Transverse colon (tissue), 4 donors: Measurements from ENCODE around the gene HS1BP3.

Source experiments
- CTCF ChIP-seq, 5 experiments: fragments of 200-600 bp in 3 of 5; fragments of 450-650 bp in 2 of 5; sonication (generic) in 3 of 5; IDR thresholded peaks; 1 replicate in 2 of 5; 2 replicates in 3 of 5; pipeline ENCODE4 v1.5.1; 2016 to 2017; ENCODE audit warnings: antibody characterized with exemption in 5 of 5, inconsistent platforms in 3 of 5, mild to moderate bottlenecking in 2 of 5, moderate library complexity in 1 of 5
- EP300 ChIP-seq: sonication (generic); formaldehyde crosslinking; IDR thresholded peaks from one replicate; pipeline ENCODE4 v1.6.1; 2017; ENCODE audit warnings: antibody characterized with exemption, low read depth
- POLR2A ChIP-seq: fragments of 450-650 bp; IDR thresholded peaks from one replicate; pipeline ENCODE4 v1.6.1; 2016; ENCODE audit warnings: antibody characterized with exemption, mild to moderate bottlenecking, moderate library complexity
- POLR2AphosphoS5 ChIP-seq, 3 donors: sonication (generic); formaldehyde crosslinking; IDR thresholded peaks; one replicate each; pipeline ENCODE4 v1.6.1; 2016; ENCODE audit warnings: antibody characterized with exemption in 3 of 3

DNA sequence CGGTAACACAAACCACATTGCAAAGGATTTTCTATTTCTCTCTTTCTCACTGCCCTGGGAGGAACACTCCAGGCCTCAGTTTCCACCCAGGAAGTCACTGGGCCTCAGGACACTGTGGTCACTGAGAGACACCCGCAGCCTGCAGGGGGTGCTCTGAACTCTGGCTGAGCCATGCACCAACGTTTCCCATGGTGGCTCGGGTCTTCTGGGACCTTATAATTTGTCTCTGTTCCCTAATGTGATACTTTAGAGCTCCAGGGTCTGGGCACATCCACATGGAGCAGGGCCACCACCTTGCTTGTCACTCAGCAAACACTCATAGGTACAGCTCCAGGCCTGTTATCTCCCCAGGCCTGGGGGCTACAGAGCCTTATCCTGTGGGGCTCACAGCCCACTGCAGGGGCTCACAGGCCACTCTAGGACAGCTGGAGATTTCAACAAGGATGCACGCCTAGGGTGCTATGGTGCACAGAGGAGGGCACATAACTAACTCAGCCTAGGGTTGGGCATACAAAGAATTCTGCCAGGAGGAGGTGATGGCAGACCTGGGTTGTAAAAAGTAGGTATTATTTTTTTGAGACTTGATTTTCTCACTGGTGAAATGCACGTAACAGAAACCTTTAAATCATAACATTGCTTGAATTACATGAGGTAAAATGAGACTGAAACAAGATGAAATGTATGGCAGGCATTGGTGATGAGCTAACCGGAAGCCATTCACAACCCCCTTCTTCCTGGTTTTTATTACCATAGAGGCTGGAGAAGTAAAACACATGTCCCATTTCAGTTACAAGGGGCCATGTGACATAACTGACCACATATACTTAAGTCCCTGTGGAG is 3.0 kb upstream of the HS1BP3 start:
- TF ChIP-seq CTCF (IDR thresholded peaks at IDR 0.05), result no peak
- no peak for TF ChIP-seq POLR2AphosphoS5 (IDR thresholded peaks at IDR 0.05)
- no peak for TF ChIP-seq POLR2A
- TF ChIP-seq EP300, result no peak
